Naive thymus-derived CD8-positive, alpha-beta T cell (primary cell): ENCODE measurements around the gene BIRC5. TPM values are rescaled to one million over a fixed set of nuclear protein-coding genes. Genes with fewer than 3 reads are reported as not detected.

Source experiments
- ATAC-seq, 2 donors: fragments of 150-1000 bp; cut with Tn5 transposase in 1 of 2; sonication (Bioruptor Pico), chemical (Tn5 transposase) in 1 of 2; 1 replicate in 1 of 2; 2 replicates in 1 of 2; pipeline ENCODE4 v1.10.0; 2021; ENCODE audit warnings: mild to moderate bottlenecking in 2 of 2, moderate library complexity in 2 of 2
- POLR2A ChIA-PET: fragments of 350-600 bp; sonication (Branson Sonifier 250); formaldehyde crosslinking; loops from one replicate; lab custom pipeline; 2021; ENCODE audit warnings: antibody characterized with exemption; lab: Charles Lee
- DNase-seq, 10 donors: peaks; one replicate each; pipeline versions ENCODE4 v3.0.0 to v3.0.0-alpha.2; 2020 to 2022
- H3K27ac Mint-ChIP-seq, 10 donors: one replicate each; pipeline ENCODE4 v1.8.0; 2020 to 2022; ENCODE audit warnings: mild to moderate bottlenecking in 10 of 10, mixed read lengths in 10 of 10, moderate library complexity in 4 of 10, inconsistent platforms in 1 of 10
- H3K27me3 Mint-ChIP-seq, 5 donors: one replicate each; pipeline ENCODE4 v1.8.0; 2021 to 2022; ENCODE audit warnings: mixed read lengths in 5 of 5
- H3K36me3 Mint-ChIP-seq, 3 donors: one replicate each; pipeline ENCODE4 v1.8.0; 2020 to 2022; ENCODE audit warnings: mixed read lengths in 3 of 3, mild to moderate bottlenecking in 2 of 3, inconsistent platforms in 1 of 3
- H3K4me1 Mint-ChIP-seq, 4 donors: one replicate each; pipeline ENCODE4 v1.8.0; 2021 to 2022; ENCODE audit warnings: mixed read lengths in 4 of 4
- H3K4me3 Mint-ChIP-seq, 10 donors: one replicate each; pipeline ENCODE4 v1.8.0; 2020 to 2022; ENCODE audit warnings: mild to moderate bottlenecking in 10 of 10, mixed read lengths in 10 of 10, moderate library complexity in 6 of 10, inconsistent platforms in 1 of 10
- H3K9me3 Mint-ChIP-seq, 9 donors: one replicate each; pipeline ENCODE4 v1.8.0; 2020 to 2022; ENCODE audit warnings: mixed read lengths in 9 of 9, mild to moderate bottlenecking in 3 of 9, inconsistent platforms in 1 of 9, moderate library complexity in 1 of 9
- polyA plus RNA-seq, 3 donors: library from polyadenylated mRNA; unstranded; fragments of 300-500 nt; fragmentation: Illumina TruSeq; gene quantifications; one replicate each; pipeline ENCODE4 v1.2.3, GENCODE V29; 2021
- total RNA-seq, 8 experiments: library from RNA in 2 of 8; stranded (reverse) in 2 of 8; gene quantifications; one replicate each; pipeline ENCODE4 v1.2.3 and lab custom pipeline; 2021 to 2026

Gene BIRC5
- total and polyA plus RNA-seq, 5 experiments from 2014 or later: 0.30 TPM; not detected in 4

DNA sequence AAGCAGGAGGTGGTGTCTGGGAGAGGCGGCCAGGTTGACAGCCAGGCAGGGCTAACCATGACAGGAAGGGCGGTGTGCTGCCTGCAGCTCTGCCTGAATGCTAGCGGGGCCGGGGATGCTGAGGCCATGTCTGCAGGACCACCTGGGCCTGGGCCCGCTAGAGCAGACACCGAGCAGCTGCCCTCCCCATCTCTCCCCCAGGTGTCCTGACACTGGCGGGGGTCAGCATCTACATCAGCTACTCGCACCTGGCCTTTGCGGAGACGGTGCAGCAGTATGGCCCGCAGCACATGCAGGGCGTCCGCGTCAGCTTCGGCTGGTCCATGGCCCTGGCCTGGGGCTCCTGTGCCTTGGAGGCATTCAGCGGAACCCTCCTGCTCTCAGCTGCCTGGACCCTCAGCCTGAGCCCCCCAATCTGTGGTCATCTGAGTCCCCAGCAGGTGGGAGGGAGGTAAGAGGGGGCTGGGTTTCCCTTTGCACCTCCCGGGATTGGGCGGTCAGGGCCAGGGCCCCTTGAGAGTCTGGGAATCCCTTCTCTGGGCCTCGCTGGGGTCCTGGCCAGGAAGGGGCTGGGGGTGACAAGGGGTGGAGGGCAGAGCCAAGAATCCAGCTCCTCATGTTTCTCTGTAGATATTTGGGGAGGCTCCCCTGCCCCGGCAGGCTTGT, 24.9 kb downstream of the BIRC5 start:
- ATAC-seq: no peak
- H3K27me3 Mint-ChIP-seq: peaks cover 0 to 1% (median 0%) of the 10 kb centered on the region in 5 donors

DNA sequence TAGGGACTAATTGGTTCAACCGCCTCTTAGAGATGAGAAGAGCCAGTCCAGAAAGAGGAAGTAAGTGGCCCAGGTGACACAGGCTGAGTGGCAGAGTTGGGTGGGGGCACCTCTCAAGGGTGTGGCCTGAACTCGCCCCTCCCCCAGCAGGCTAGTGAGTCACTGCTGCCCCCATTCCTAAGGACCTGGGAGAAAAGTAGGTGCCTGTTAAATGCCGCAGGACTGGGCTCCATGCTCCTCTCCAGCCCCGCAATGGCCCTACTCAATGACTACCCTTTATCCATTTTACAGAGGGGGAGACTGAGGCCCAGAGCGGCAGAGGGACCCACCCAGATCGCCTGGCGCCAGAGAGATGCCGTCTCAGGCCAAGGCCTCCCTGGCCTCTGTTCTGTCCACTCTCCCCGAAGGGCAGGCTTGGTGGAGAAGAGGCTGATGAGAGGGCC, 25.5 kb downstream of the BIRC5 start:
- no peak overlapping the region for H3K27ac Mint-ChIP-seq
- no peaks in the 10 kb centered on the region for H3K27me3 Mint-ChIP-seq
- POLR2A ChIA-PET: no interaction called here
- peaks cover 0 to 5% (median 2%) of the 10 kb centered on the region in 4 donors for H3K4me1 Mint-ChIP-seq
- ATAC-seq (no peak), DNase-seq (no peak)
- no peak overlapping the region for H3K4me3 Mint-ChIP-seq
- no peaks in the 10 kb centered on the region for H3K36me3 Mint-ChIP-seq
- H3K9me3 Mint-ChIP-seq: no peaks in the 10 kb centered on the region

More for the DNA sequence above, 24.9 kb downstream of the BIRC5 start:
- Mint-ChIP-seq H3K4me1 (peaks cover 0 to 5% (median 2%) of the 10 kb centered on the region in 4 donors), H3K4me3 (no peak overlapping the region), H3K27ac (no peak overlapping the region), H3K9me3 (no peaks in the 10 kb centered on the region), H3K36me3 (no peaks in the 10 kb centered on the region)
- POLR2A ChIA-PET: no interaction called here
- DNase-seq: no peak

DNA sequence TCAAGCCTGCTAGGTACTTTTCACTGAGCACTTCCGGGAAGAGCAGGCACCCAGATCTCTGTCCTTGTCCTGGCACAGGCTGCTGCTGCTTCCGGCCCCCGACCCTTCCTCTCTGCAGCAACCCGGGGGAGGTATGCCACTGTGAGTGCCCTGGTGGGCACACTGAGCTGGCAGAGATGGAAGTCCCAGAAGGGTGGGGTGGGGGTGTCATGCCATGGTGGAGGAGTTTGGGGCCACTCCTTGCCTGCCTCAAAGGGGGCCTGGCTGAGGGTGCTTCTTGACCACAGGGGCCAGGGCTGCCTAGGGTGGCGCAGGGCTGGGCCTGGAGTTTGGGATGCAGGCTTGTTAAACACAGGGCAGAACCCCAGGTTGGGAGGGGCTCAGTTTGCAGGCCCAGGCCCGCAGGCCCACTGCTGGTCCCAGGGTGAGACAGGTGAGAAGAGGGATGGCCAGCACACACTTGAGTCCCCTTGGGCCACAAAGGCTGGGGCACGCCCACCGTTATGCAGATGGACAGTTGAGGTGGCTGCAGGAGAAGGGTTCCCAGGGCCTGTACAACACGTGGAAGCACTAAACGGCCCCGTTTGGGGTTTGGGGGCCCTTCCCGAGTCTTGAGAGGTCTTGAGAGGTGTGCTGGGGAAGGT, 26.1 kb downstream of the BIRC5 start:
- Mint-ChIP-seq H3K27me3 (no peaks in the 10 kb centered on the region), H3K27ac (no peak overlapping the region), H3K4me1 (peaks cover 0 to 5% (median 2%) of the 10 kb centered on the region in 4 donors), H3K4me3 (no peak overlapping the region), H3K36me3 (no peaks in the 10 kb centered on the region), H3K9me3 (no peaks in the 10 kb centered on the region)
- no peak for DNase-seq
- no peak for ATAC-seq
- POLR2A ChIA-PET: no interaction called here

DNA sequence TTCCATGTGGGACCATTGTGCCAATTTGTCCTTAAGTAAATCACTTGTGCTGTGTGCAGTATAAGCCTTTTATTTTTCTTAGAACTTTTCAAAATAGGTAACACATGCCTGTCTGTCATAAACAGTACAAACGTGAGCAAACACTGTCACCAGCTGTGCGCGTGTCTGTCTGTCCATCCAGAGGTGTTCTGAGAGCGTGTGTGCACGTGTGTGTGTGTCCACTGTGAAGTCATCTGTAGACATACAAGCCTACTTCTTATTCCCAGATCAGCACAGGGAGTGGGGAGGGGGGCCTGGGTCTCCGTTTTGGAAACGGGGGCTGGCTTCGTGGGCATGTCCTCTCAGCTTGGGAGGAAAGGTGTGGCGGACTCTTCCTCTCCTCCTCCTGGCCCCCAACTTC, 26.8 kb downstream of the BIRC5 start:
- no peaks in the 10 kb centered on the region for H3K27me3 Mint-ChIP-seq
- DNase-seq (no peak), ATAC-seq (no peak)
- POLR2A ChIA-PET: no interaction called here
- H3K4me3 Mint-ChIP-seq: no peak overlapping the region
- H3K36me3 Mint-ChIP-seq: no peaks in the 10 kb centered on the region
- peak overlapping the region in 2 of 10 donors; percentile 15 to 29 for H3K27ac Mint-ChIP-seq
- peaks cover 0 to 5% (median 2%) of the 10 kb centered on the region in 4 donors for H3K4me1 Mint-ChIP-seq
- H3K9me3 Mint-ChIP-seq: no peaks in the 10 kb centered on the region

DNA sequence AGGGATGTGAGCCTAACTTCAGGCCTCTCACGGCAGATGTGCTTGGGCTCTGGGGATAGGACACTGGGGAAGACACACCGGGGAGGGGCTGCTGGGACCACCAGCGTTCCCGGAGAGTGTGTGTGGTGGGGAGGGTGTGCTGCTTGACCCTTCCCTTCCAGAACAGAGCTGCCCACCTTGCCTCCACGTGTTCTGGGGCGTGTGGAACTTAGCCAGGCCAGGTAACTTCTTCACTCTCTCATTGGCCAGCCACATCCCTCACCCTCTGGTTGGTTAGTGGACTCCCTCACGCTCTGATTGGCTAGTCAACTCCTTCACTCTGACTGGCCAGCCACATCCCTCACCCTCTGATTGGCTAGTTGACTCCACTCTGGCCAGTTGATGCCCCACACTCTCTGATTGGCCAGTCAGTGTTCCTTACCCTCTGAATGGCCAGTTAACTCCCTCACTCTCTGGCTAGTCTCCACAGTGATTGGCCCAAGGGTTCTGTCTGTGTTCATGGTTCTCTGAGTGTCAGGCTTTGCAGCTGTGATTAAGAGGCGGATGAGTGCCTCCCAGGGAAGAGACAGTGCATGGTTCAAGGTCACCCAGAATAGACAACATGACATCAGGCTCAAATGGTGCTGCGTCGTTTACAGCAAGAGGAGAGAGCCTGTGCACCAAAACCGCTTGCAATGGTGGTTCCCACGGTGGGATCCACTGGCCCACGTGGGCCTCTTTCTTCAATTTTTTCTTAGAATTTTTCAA, 27.4 kb downstream of the BIRC5 start:
- Mint-ChIP-seq H3K4me1 (peaks cover 0 to 5% (median 2%) of the 10 kb centered on the region in 4 donors), H3K9me3 (no peaks in the 10 kb centered on the region), H3K27ac (peak overlapping the region in 4 of 10 donors; percentile 36 to 70 (median 38)), H3K27me3 (no peaks in the 10 kb centered on the region), H3K36me3 (no peaks in the 10 kb centered on the region), H3K4me3 (no peak overlapping the region)
- ATAC-seq (no peak), DNase-seq (no peak)
- POLR2A ChIA-PET: no interaction called here

DNA sequence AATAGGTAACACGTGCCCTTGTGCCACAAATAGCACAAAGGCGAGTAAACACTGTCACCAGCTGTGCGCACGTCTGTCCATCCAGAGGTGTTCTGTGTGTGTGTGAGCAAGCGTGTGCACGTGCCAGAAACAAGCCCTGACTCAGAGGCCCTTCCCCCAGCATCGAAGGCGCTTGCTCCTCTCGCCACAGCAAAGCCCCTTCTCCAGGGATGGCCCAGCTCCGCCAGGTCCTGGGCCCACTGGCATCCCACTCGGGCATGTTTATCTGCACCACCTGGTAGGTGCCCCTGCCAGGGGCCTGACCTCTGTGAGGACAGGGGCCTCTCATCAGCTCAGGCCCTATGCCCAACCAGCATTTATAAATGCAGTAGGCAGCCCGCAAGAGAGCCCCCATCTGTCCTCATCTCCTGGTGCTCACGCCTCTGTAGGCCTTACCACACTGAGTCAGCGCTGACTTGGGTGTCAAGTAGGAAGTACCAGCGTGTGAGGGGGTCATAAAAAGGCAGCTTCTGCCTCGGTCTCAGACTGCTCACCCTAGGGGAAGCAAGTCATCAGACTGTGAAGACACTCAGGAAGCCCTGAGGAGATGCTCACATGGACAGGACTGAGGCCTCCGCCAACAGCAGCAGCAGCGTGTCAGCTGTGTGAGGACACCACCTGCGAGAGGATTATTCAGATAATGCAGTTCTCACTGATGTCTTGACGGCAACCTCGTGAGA, 28.1 kb downstream of the BIRC5 start:
- H3K4me3 Mint-ChIP-seq: no peak overlapping the region
- POLR2A ChIA-PET: no interaction called here
- H3K27ac Mint-ChIP-seq: peak overlapping the region in 3 of 10 donors; percentile 25 to 46 (median 36)
- peaks cover 0 to 5% (median 2%) of the 10 kb centered on the region in 4 donors for H3K4me1 Mint-ChIP-seq
- H3K27me3 Mint-ChIP-seq: no peaks in the 10 kb centered on the region
- ATAC-seq (peak in 1 of 2 donors; percentile 35), DNase-seq (no peak)
- no peaks in the 10 kb centered on the region for H3K36me3 Mint-ChIP-seq
- H3K9me3 Mint-ChIP-seq: no peaks in the 10 kb centered on the region

DNA sequence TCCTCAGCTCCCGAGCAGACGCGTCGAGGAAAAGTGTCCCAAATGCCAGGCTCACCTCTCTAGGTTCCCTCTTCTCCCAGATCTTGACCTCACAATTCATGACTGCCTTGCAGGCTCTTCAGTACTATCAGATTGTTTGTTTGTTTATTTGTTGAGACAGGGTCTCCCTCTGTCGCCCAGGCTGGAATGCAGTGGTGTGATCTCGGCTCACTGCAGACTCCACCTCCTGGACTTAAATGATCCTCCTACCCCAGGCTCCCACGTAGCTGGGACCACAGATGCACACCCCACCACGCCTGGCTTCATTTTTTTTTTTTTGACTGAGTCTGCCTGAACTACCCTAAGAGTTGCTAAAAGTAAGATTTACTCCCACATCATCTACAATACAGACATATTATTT, 33.3 kb downstream of the BIRC5 start:
- peaks cover 0 to 2% (median 0%) of the 10 kb centered on the region in 3 donors for H3K36me3 Mint-ChIP-seq
- ATAC-seq (no peak), DNase-seq (no peak)
- no peak overlapping the region for H3K4me3 Mint-ChIP-seq
- H3K9me3 Mint-ChIP-seq: no peaks in the 10 kb centered on the region
- H3K27ac Mint-ChIP-seq: peak overlapping the region in 3 of 10 donors; percentile 40 to 84 (median 71)
- no peaks in the 10 kb centered on the region for H3K27me3 Mint-ChIP-seq
- POLR2A ChIA-PET: interaction anchor here (0.6 kb wide), 1 partner anchor 240 kb away, joined by 4 read pairs; no protein-coding TSS in a partner anchor
- H3K4me1 Mint-ChIP-seq: peaks cover 6 to 25% (median 22%) of the 10 kb centered on the region in 4 donors

DNA sequence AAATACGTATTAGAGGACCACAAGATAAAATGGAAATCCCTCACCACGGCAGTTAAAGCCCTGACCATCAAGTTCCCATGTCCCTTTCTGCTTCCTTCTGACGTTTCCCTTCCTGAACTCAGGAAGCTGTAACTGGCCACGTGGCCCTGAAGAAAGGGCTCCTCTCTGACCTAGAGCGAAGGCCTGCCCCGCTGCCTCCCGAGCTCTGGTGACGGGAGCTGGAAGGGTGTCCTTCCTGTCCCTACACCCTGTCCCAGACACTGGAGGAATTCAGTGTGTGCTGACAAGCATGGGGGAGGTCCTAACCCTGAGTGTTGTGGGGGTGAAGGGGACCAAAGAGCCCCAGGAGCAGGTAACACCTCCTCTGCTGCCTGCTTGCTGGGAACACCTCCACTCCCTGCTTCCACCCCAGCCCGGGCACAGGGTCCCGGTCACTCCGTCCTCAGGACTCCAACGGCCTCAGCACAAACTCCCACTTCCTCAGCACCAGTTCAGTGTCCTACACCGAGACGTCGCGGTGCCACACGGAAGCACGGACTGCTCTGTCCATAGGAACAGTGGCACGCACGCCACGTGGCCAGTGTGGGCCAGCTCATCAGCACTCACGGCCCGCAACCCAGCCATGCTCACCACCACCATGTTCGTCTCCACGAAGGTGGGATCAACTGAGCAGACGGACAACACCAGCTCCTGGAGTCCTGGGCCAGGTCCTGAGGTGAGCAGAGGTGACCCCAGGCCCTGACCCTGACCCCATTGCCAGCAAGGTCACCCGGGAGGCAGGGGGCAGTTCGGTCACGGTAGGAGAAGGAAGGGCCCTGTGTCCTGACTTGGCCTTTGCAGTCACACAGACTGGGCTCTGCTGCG, 34.2 kb downstream of the BIRC5 start:
- H3K27me3 Mint-ChIP-seq: no peaks in the 10 kb centered on the region
- no peak for ATAC-seq
- no peak overlapping the region for H3K27ac Mint-ChIP-seq
- POLR2A ChIA-PET: interaction anchor here (0.6 kb wide), 1 partner anchor 239 kb away, joined by 4 read pairs; no protein-coding TSS in a partner anchor
- no peaks in the 10 kb centered on the region for H3K9me3 Mint-ChIP-seq
- DNase-seq: no peak
- H3K4me1 Mint-ChIP-seq: peaks cover 13 to 33% (median 30%) of the 10 kb centered on the region in 4 donors
- H3K4me3 Mint-ChIP-seq: no peak overlapping the region
- H3K36me3 Mint-ChIP-seq: peaks cover 0 to 2% (median 0%) of the 10 kb centered on the region in 3 donors

DNA sequence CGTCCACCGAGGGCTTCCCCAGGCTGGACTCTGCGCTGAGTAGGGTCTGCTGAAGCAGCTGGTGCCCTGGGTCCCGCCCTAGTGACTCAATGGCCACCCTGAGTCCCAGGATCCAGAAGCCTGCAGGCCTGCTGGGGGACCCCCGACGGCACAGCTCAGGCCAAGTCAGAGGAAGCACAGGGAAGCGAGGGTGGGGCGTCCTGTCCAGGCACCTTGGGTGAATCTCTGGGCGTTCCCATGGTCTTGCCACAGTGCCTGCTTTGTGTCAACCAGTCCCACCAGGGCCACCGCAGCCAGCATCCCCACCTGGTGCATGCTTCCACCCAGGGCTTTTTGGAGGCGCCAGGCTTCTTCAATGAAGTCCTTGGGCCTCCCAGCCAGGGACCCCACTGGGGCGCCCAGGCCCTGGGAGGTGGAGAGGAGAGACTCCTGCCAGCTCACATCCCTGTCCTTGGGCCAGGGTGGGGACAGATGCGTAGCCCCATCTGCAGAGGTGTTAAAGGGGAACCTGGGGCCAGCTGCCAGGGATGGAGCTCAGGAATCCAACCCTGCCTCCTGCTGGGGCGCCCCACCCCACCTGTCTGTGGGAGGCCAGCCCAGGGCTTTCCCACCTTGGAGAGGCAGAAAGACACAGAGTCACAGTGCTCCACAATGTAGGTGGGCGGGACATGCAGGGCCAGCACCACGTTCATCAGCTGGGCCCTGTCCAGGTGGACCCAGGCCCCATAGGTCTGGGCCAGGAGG, 35.2 kb downstream of the BIRC5 start:
- no peaks in the 10 kb centered on the region for H3K9me3 Mint-ChIP-seq
- peak overlapping the region in 1 of 10 donors; percentile 54 for H3K4me3 Mint-ChIP-seq
- H3K4me1 Mint-ChIP-seq: peaks cover 13 to 38% (median 36%) of the 10 kb centered on the region in 4 donors
- H3K27me3 Mint-ChIP-seq: no peaks in the 10 kb centered on the region
- POLR2A ChIA-PET: interaction anchor here (0.8 to 3.1 kb wide), 4 partner anchors 19 to 174 kb away, joined by 3 to 17 read pairs (median 4); partner anchors contain the start of gene BIRC5
- H3K27ac Mint-ChIP-seq: peak overlapping the region in 5 of 10 donors; percentile 48 to 81 (median 69)
- DNase-seq (no peak), ATAC-seq (no peak)
- peaks cover 0 to 2% (median 0%) of the 10 kb centered on the region in 3 donors for H3K36me3 Mint-ChIP-seq

DNA sequence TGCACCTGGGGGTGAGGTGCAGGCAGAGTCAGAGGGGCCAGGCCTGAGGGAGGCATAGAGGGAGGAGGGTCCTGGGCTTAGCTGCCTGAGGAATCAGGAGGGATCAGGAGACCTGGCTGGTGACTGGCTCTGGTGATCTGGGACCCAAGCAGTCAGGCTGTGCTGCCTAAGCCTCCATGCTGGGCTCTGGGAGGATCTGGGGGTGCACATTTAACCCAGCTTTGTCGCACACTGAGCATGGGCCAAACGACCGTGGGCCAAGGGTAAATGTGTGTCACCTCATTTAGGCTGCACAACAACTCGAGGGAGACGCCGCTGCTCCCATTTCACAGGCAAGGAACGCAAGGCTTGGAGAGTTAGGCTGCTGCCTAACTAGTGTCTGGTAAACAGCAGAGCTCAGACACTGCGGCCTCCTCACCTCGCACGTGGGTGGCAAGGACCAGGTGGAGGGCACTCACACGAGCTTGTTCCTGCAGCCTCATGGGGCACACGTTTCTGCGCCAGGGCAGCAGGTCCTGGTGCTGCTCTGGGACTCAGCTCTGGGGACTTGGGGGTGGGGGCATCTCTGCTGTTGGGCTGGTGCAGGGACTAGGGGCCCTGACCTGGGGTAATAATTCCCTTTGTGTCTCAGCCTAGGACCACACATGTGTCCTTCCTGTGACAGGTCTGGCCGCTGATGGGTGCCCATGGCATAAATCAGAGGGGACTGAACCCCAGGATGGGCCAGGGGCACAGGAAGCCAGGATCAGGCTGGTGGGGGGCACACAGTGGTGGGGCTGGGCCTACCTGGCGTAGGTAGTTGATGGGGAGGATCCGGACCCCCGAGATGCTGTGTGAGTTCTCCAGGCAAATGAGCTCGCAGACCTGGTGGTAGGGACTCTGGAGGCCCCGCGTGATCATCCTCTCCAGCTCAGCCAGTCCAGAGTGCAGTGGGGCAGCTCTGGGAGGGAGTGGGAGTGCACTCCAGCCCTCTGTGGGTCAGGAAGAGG, 36.1 kb downstream of the BIRC5 start:
- Mint-ChIP-seq H3K9me3 (no peaks in the 10 kb centered on the region), H3K27ac (peak overlapping the region in 7 of 10 donors; percentile 48 to 96 (median 74)), H3K4me1 (peaks cover 16 to 46% (median 40%) of the 10 kb centered on the region in 4 donors), H3K36me3 (peaks cover 0 to 2% (median 0%) of the 10 kb centered on the region in 3 donors), H3K4me3 (peak overlapping the region in 2 of 10 donors; percentile 54 to 80), H3K27me3 (no peaks in the 10 kb centered on the region)
- no peak for ATAC-seq
- DNase-seq: peak in 1 of 10 donors; percentile 16
- POLR2A ChIA-PET: interaction anchor here (0.5 to 3.1 kb wide), 11 partner anchors 20 to 173 kb away, joined by 3 to 21 read pairs (median 4); partner anchors contain the start of genes BIRC5, SOCS3 and TMC8
